OCI-LY3 (cell line): ENCODE measurements around the gene MCM7.

Source experiments
- H2AFZ ChIP-seq: fragments of 200-600, 300-600 bp; shearing (Covaris generic); 2 replicates; pipeline ENCODE4 v1.6.0; 2014; ENCODE audit warnings: antibody characterized with exemption, low read depth, low read length
- H3K27ac ChIP-seq: fragments of 200-600, 300-600 bp; sonication (generic); 2 replicates; pipeline ENCODE4 v1.5.1; 2014; ENCODE audit warnings: mild to moderate bottlenecking, low read length, moderate library complexity, mixed read lengths
- H3K27me3 ChIP-seq: fragments of 200-600, 300-600 bp; sonication (generic); 2 replicates; pipeline ENCODE4 v1.6.1; 2014; ENCODE audit warnings: low read depth, low read length, mixed read lengths
- H3K36me3 ChIP-seq: fragments of 200-600, 300-600 bp; sonication (generic); replicated peaks from 2 replicates; pipeline ENCODE3; 2014; ENCODE audit warnings: low read depth, low read length, mixed read lengths
- H3K4me1 ChIP-seq: fragments of 300-600, 200-600 bp; sonication (generic); 2 replicates; pipeline ENCODE4 v1.6.1; 2014; ENCODE audit warnings: low read length, mixed read lengths
- H3K4me2 ChIP-seq: fragments of 200-600, 300-600 bp; sonication (generic); 2 replicates; pipeline ENCODE4 v1.6.1; 2014; ENCODE audit warnings: low read length, mixed read lengths
- H3K4me3 ChIP-seq: fragments of 300-600, 200-600 bp; sonication (generic); 2 replicates; pipeline ENCODE4 v1.5.1; 2014; ENCODE audit warnings: antibody characterized with exemption, mild to moderate bottlenecking, low read length, moderate library complexity
- H3K79me2 ChIP-seq: fragments of 300-600, 200-600 bp; shearing (Covaris generic); 2 replicates; pipeline ENCODE4 v1.6.1; 2014; ENCODE audit warnings: mild to moderate bottlenecking, low read length, mixed read lengths
- H3K9ac ChIP-seq: fragments of 300-600, 200-600 bp; shearing (Covaris generic); 2 replicates; pipeline ENCODE4 v1.6.0; 2014; ENCODE audit warnings: mild to moderate bottlenecking, low read length, moderate library complexity
- H3K9me3 ChIP-seq: fragments of 200-600, 300-600 bp; shearing (Covaris generic); 2 replicates; pipeline ENCODE4 v1.6.1; 2014; ENCODE audit warnings: low read length, mixed read lengths; ENCODE audit not compliant: insufficient read depth
- H4K20me1 ChIP-seq: fragments of 200-600, 300-600 bp; sonication (generic); 2 replicates; pipeline ENCODE4 v1.6.1; 2016; ENCODE audit warnings: low read length, mixed read lengths; ENCODE audit not compliant: insufficient read depth
- EZH2phosphoT487 ChIP-seq: fragments of 200-600 bp; shearing (Covaris generic); IDR thresholded peaks from 2 replicates; pipeline ENCODE4 v1.6.1; 2018; ENCODE audit warnings: antibody characterized with exemption, mixed run types, low read depth
- TF ChIP-seq, protein P1 (sequence below): fragments of 200-600, 300-600 bp; sonication (generic); IDR thresholded peaks from 2 replicates; pipeline ENCODE4 v1.5.1; 2014; ENCODE audit warnings: antibody characterized with exemption, low read length, low read depth

MCM7 gene

GRCh38 chr7:100095704-100096103 lies 5.5 kb downstream of the MCM7 start:
- Histone ChIP-seq H3K9ac (no peak overlapping the region), H3K27me3 (no peaks in the 10 kb centered on the region), H4K20me1 (peaks cover 40% of the 10 kb centered on the region), H3K36me3 (peaks cover 85% of the 10 kb centered on the region), H3K4me3 (no peak overlapping the region), H3K27ac (no peak overlapping the region), H3K4me2 (no peak overlapping the region), H3K4me1 (peaks cover 7% of the 10 kb centered on the region), H3K9me3 (no peaks in the 10 kb centered on the region), H3K79me2 (peaks cover 46% of the 10 kb centered on the region), H2AFZ (no peak overlapping the region)
- TF ChIP-seq EZH2phosphoT487 = no peak
- TF ChIP-seq, protein P1, sequence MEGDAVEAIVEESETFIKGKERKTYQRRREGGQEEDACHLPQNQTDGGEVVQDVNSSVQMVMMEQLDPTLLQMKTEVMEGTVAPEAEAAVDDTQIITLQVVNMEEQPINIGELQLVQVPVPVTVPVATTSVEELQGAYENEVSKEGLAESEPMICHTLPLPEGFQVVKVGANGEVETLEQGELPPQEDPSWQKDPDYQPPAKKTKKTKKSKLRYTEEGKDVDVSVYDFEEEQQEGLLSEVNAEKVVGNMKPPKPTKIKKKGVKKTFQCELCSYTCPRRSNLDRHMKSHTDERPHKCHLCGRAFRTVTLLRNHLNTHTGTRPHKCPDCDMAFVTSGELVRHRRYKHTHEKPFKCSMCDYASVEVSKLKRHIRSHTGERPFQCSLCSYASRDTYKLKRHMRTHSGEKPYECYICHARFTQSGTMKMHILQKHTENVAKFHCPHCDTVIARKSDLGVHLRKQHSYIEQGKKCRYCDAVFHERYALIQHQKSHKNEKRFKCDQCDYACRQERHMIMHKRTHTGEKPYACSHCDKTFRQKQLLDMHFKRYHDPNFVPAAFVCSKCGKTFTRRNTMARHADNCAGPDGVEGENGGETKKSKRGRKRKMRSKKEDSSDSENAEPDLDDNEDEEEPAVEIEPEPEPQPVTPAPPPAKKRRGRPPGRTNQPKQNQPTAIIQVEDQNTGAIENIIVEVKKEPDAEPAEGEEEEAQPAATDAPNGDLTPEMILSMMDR = no peak

- Histone ChIP-seq H3K9ac (no peak overlapping the region), H3K9me3 (no peaks in the 10 kb centered on the region), H3K4me3 (no peak overlapping the region), H4K20me1 (peaks cover 38% of the 10 kb centered on the region), H3K4me2 (no peak overlapping the region), H3K4me1 (peaks cover 7% of the 10 kb centered on the region), H3K27me3 (no peaks in the 10 kb centered on the region), H2AFZ (no peak overlapping the region), H3K36me3 (peaks cover 85% of the 10 kb centered on the region), H3K79me2 (peaks cover 42% of the 10 kb centered on the region), H3K27ac (no peak overlapping the region)
- no peak for TF ChIP-seq EZH2phosphoT487
- TF ChIP-seq, protein P1 = no peak
Observed at GRCh38 chr7:100095289-100095688, 5.9 kb downstream of the MCM7 start.

GRCh38 chr7:100093925-100094486 lies 7.2 kb downstream of the MCM7 start:
- no peak overlapping the region for H3K9ac ChIP-seq
- H3K4me2 ChIP-seq = no peak overlapping the region
- H3K79me2 ChIP-seq = peaks cover 36% of the 10 kb centered on the region
- TF ChIP-seq, protein P1 = no peak
- no peak for TF ChIP-seq EZH2phosphoT487
- no peak overlapping the region for H3K27ac ChIP-seq
- no peaks in the 10 kb centered on the region for H3K27me3 ChIP-seq
- peaks cover 76% of the 10 kb centered on the region for H3K36me3 ChIP-seq
- H3K9me3 ChIP-seq = no peaks in the 10 kb centered on the region
- no peak overlapping the region for H2AFZ ChIP-seq
- peaks cover 6% of the 10 kb centered on the region for H3K4me1 ChIP-seq
- no peak overlapping the region for H3K4me3 ChIP-seq
- H4K20me1 ChIP-seq = peaks cover 29% of the 10 kb centered on the region

DNA sequence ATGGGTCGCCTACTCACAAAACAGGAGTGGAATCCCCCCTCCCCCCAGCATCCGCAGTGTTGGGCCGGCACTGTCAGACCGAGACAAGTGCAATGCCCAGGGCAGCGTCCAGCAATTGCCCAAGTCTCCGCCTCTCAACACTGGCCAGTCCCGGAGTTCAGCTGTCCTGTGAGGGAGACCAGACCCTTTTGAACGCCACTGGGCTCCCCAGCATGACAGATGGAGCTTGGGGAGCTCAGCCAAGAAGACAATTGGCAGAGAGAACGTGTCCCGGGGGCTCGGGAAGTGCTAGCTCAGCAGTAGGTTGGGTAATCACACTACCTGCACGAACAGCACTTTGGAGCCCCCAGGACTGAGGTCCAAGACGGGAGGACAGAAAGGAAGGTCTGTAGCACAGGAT lies 7.7 kb downstream of the MCM7 start:
- H3K4me2 ChIP-seq = no peak overlapping the region
- no peak overlapping the region for H3K4me3 ChIP-seq
- peaks cover 25% of the 10 kb centered on the region for H4K20me1 ChIP-seq
- H3K9me3 ChIP-seq = no peaks in the 10 kb centered on the region
- no peak for TF ChIP-seq EZH2phosphoT487
- TF ChIP-seq, protein P1 = no peak
- peaks cover 7% of the 10 kb centered on the region for H3K4me1 ChIP-seq
- H3K79me2 ChIP-seq = peaks cover 33% of the 10 kb centered on the region
- H3K9ac ChIP-seq = no peak overlapping the region
- H2AFZ ChIP-seq = no peak overlapping the region
- peaks cover 71% of the 10 kb centered on the region for H3K36me3 ChIP-seq
- H3K27me3 ChIP-seq = no peaks in the 10 kb centered on the region
- H3K27ac ChIP-seq = no peak overlapping the region
